Epithelial cell of esophagus (primary cell): ENCODE data around the gene ESPL1.

Source experiments
- DNase-seq: peaks from one replicate; pipeline ENCODE4 v3.0.0; 2010; ENCODE audit warnings: low read depth
- H3K4me3 ChIP-seq: 2 replicates; pipeline ENCODE4 v1.5.1; 2011; ENCODE audit warnings: mild to moderate bottlenecking, low read length, control low read depth
- CTCF ChIP-seq: IDR thresholded peaks from 2 replicates; pipeline ENCODE4 v1.5.1; 2011; ENCODE audit warnings: low read depth, mild to moderate bottlenecking, low read length, control low read depth, inconsistent platforms; ENCODE audit not compliant: insufficient read depth; ENCODE audit errors: missing control alignments

ESPL1 gene

GRCh38 chr12:53338017-53338416 lies 69.9 kb downstream of the ESPL1 start:
- DNase-seq: no peak
- H3K4me3 ChIP-seq: no peak overlapping the region
- no peak for TF ChIP-seq CTCF

GRCh38 chr12:53338916-53339315 lies 70.8 kb downstream of the ESPL1 start:
- no peak overlapping the region for H3K4me3 ChIP-seq
- no peak for DNase-seq
- no peak for TF ChIP-seq CTCF

- DNase-seq: no peak
- H3K4me3 ChIP-seq: no peak overlapping the region
- no peak for TF ChIP-seq CTCF
These were observed 72.3 kb downstream of the ESPL1 start for GRCh38 chr12:53340398-53340797.
